ENCODE data around the gene PRKG1.

- TF ChIP-seq CTCF (IDR thresholded peaks at IDR 0.05; ENCODE audit: low read depth, low read length, poor library complexity, severe bottlenecking) (no peak), EZH2phosphoT487 (IDR thresholded peaks at IDR 0.05; ENCODE audit: borderline replicate concordance, low read length) (no peak)
These were observed 1205.3 kb downstream of the PRKG1 start for GRCh38 chr10:52279546-52279945.
